HepG2 (cell line): Measurements from ENCODE around the gene ZMIZ1. TPM values are rescaled to one million over a fixed set of nuclear protein-coding genes. Genes with fewer than 3 reads are reported as not detected.

Source experiments
- FOXC1 ChIP-seq: sonication (generic); formaldehyde crosslinking; IDR thresholded peaks from 2 replicates; pipeline ENCODE4 v1.8.0; 2022; ENCODE audit warnings: mild to moderate bottlenecking, missing genetic modification reagents, borderline replicate concordance
- GTF2F1 ChIP-seq: fragments of 150-350 bp; IDR thresholded peaks from 2 replicates; pipeline ENCODE4 v1.6.1; 2014; ENCODE audit warnings: low read length
- HES4 ChIP-seq: sonication (generic); formaldehyde crosslinking; IDR thresholded peaks from 2 replicates; pipeline ENCODE4 v1.9.0; 2021; ENCODE audit warnings: mild to moderate bottlenecking, missing genetic modification reagents, borderline replicate concordance
- HNRNPK ChIP-seq: fragments of 200-400 bp; formaldehyde crosslinking; IDR thresholded peaks from 2 replicates; pipeline ENCODE4 v1.6.1; 2018; ENCODE audit warnings: low read length, low read depth, moderate library complexity, mild to moderate bottlenecking; ENCODE audit not compliant: poor library complexity, severe bottlenecking
- KAT7 ChIP-seq: IDR thresholded peaks from 2 replicates; pipeline ENCODE4 v1.6.1; 2018; ENCODE audit warnings: borderline replicate concordance, missing compliant biosample characterization
- MATR3 ChIP-seq: sonication (generic); formaldehyde crosslinking; IDR thresholded peaks from 2 replicates; pipeline ENCODE4 v1.4.0; 2020; ENCODE audit warnings: missing genetic modification reagents
- POLR2A ChIP-seq, 2 experiments: IDR thresholded peaks; 2 replicates each; pipeline ENCODE4 v1.6.1; 2011; ENCODE audit warnings: low read depth in 2 of 2, low read length in 2 of 2, mild to moderate bottlenecking in 1 of 2, moderate library complexity in 1 of 2; ENCODE audit not compliant: insufficient read depth in 1 of 2
- RNF219 ChIP-seq: sonication (generic); formaldehyde crosslinking; IDR thresholded peaks from 2 replicates; pipeline ENCODE4 v1.5.0; 2020; ENCODE audit warnings: mild to moderate bottlenecking, missing genetic modification reagents
- TCF7 ChIP-seq: sonication (generic); IDR thresholded peaks from 2 replicates; pipeline ENCODE4 v1.6.1; 2016; ENCODE audit warnings: antibody characterized with exemption, low read depth
- TEF ChIP-seq: sonication (generic); formaldehyde crosslinking; IDR thresholded peaks from 2 replicates; pipeline ENCODE4 v1.5.0; 2020; ENCODE audit warnings: missing genetic modification reagents
- TFE3 ChIP-seq: IDR thresholded peaks from 2 replicates; pipeline ENCODE4 v1.6.1; 2016
- TRAFD1 ChIP-seq: sonication (generic); formaldehyde crosslinking; IDR thresholded peaks from 2 replicates; pipeline ENCODE4 v1.5.1; 2020; ENCODE audit warnings: missing genetic modification reagents, mild to moderate bottlenecking, borderline replicate concordance
- ZBTB10 ChIP-seq: sonication (generic); formaldehyde crosslinking; IDR thresholded peaks from 2 replicates; pipeline ENCODE4 v1.4.0; 2020; ENCODE audit warnings: missing genetic modification reagents, borderline replicate concordance
- ZNF17 ChIP-seq: sonication (generic); formaldehyde crosslinking; IDR thresholded peaks from 2 replicates; pipeline ENCODE4 v1.5.0; 2020; ENCODE audit warnings: mild to moderate bottlenecking, missing genetic modification reagents
- ZNF691 ChIP-seq: sonication (generic); formaldehyde crosslinking; IDR thresholded peaks from 2 replicates; pipeline ENCODE4 v1.4.0; 2020; ENCODE audit warnings: missing genetic modification reagents, low read depth, mild to moderate bottlenecking, borderline replicate concordance
- ZNF720 ChIP-seq: sonication (generic); formaldehyde crosslinking; IDR thresholded peaks from 2 replicates; pipeline ENCODE4 v1.4.0; 2020; ENCODE audit warnings: missing genetic modification reagents
- ZNF83 ChIP-seq: sonication (generic); formaldehyde crosslinking; IDR thresholded peaks from 2 replicates; pipeline ENCODE4 v1.4.0; 2020; ENCODE audit warnings: missing genetic modification reagents, mild to moderate bottlenecking, borderline replicate concordance
- polyA plus RNA-seq, 8 experiments: library from polyadenylated mRNA; depleted of rRNA in 3 of 8; stranded (reverse) in 7 of 8; unstranded in 1 of 8; fragments of >200 nt; fragmentation: Illumina TruSeq in 4 of 8; extraction: Trizol in 4 of 8; gene quantifications; 2 replicates each; pipeline versions ENCODE4 v1.2.1 to v1.2.3, GENCODE V29; 2011 to 2016; ENCODE audit warnings: low read depth in 4 of 8, missing spikeins in 1 of 8, mixed read lengths in 1 of 8; ENCODE audit not compliant: insufficient read depth in 1 of 8
- total RNA-seq, 5 experiments: library from RNA; depleted of rRNA; stranded (reverse); fragments of >200 nt; fragmentation: Illumina TruSeq; extraction: Trizol; gene quantifications; 2 replicates each; pipeline ENCODE4 v1.2.3, GENCODE V29; 2016; ENCODE audit warnings: low read depth in 1 of 5

The ZMIZ1 gene
- total and polyA plus RNA-seq, 2 of the 13 experiments (the other 11 are each of a cell fraction or from before 2014, with no cell fraction given) = 5.3 to 10.2 TPM

- TF ChIP-seq KAT7 (CRISPR knock-in tag) = no peak
- TF ChIP-seq MATR3 (CRISPR knock-in tag) = no peak
- TF ChIP-seq ZNF83 = 0 out of 2 replicates have a peak, but pooled peaks have one; percentile 30
- no peak for TF ChIP-seq ZNF17 (CRISPR knock-in tag)
- TF ChIP-seq TEF (CRISPR knock-in tag) = no peak
- peak; percentile 22; the same call in 1 of the 2 replicates for TF ChIP-seq ZBTB10 (CRISPR knock-in tag)
- TF ChIP-seq HES4 (CRISPR knock-in tag) = no peak
- TF ChIP-seq RNF219 (CRISPR knock-in tag) = no peak
- no peak for TF ChIP-seq HNRNPK
- no peak; the same call in 1 of the 2 replicates for TF ChIP-seq TCF7
- no peak for TF ChIP-seq TRAFD1
- no peak for TF ChIP-seq ZNF720 (CRISPR knock-in tag)
- TF ChIP-seq POLR2A (IDR thresholded peaks at IDR 0.05; ENCODE audit: insufficient read depth in 1 of 2, low read depth in 2 of 2, low read length in 2 of 2) = no peak
- TF ChIP-seq TFE3 (CRISPR knock-in tag) = no peak
- no peak for TF ChIP-seq GTF2F1
- TF ChIP-seq FOXC1 (CRISPR knock-in tag) = no peak
- no peak for TF ChIP-seq ZNF691 (CRISPR knock-in tag)
These were observed 2.0 kb downstream of the ZMIZ1 start (continued) for GRCh38 chr10:79070606-79071395.
